ENCODE data around the gene SLC66A3.

GRCh38 chr2:11161747-11162146 is 6.5 kb downstream of the SLC66A3 start:
- TF ChIP-seq, protein P1, sequence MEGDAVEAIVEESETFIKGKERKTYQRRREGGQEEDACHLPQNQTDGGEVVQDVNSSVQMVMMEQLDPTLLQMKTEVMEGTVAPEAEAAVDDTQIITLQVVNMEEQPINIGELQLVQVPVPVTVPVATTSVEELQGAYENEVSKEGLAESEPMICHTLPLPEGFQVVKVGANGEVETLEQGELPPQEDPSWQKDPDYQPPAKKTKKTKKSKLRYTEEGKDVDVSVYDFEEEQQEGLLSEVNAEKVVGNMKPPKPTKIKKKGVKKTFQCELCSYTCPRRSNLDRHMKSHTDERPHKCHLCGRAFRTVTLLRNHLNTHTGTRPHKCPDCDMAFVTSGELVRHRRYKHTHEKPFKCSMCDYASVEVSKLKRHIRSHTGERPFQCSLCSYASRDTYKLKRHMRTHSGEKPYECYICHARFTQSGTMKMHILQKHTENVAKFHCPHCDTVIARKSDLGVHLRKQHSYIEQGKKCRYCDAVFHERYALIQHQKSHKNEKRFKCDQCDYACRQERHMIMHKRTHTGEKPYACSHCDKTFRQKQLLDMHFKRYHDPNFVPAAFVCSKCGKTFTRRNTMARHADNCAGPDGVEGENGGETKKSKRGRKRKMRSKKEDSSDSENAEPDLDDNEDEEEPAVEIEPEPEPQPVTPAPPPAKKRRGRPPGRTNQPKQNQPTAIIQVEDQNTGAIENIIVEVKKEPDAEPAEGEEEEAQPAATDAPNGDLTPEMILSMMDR (IDR thresholded peaks at IDR 0.05), result no peak
- no peak for TF ChIP-seq EZH2 (IDR thresholded peaks at IDR 0.05; ENCODE audit: borderline replicate concordance, insufficient read depth, low read depth, low read length, poor library complexity, severe bottlenecking)

All from B cell (primary cell).